H1 (cell line): ENCODE data around the gene GPSM3.

ENCODE experiments used
- BRCA1 ChIP-seq: IDR thresholded peaks from 2 replicates; pipeline ENCODE4 v1.6.1; 2012; ENCODE audit warnings: low read depth, low read length, improper control_type of control experiment
- EP300 ChIP-seq, 2 experiments: IDR thresholded peaks; 1 replicate in 1 of 2; 2 replicates in 1 of 2; pipeline ENCODE4 v1.6.1; 2011 to 2012; ENCODE audit warnings: low read depth in 2 of 2, low read length in 2 of 2, mild to moderate bottlenecking in 2 of 2, borderline replicate concordance in 1 of 2, inconsistent platforms in 1 of 2, moderate library complexity in 1 of 2
- POLR2A ChIP-seq, 2 experiments: IDR thresholded peaks; 1 replicate in 1 of 2; 2 replicates in 1 of 2; pipeline ENCODE4 v1.6.1; 2011; ENCODE audit warnings: low read depth in 2 of 2, low read length in 2 of 2, mild to moderate bottlenecking in 2 of 2; ENCODE audit errors: control extremely low read depth in 1 of 2
- ZNF274 ChIP-seq: IDR thresholded peaks from 2 replicates; pipeline ENCODE4 v1.7.0; 2012; ENCODE audit warnings: low read length, borderline replicate concordance; ENCODE audit errors: extremely low read depth
- TF ChIP-seq, protein P1 (sequence below), 3 experiments: IDR thresholded peaks; 1 replicate in 2 of 3; 2 replicates in 1 of 3; pipeline versions ENCODE4 v1.5.1 to v1.6.1; 2011; ENCODE audit warnings: low read length in 3 of 3, mild to moderate bottlenecking in 3 of 3, inconsistent platforms in 2 of 3, low read depth in 1 of 3, moderate library complexity in 1 of 3; ENCODE audit not compliant: insufficient read depth in 1 of 3; ENCODE audit errors: control extremely low read depth in 1 of 3

DNA sequence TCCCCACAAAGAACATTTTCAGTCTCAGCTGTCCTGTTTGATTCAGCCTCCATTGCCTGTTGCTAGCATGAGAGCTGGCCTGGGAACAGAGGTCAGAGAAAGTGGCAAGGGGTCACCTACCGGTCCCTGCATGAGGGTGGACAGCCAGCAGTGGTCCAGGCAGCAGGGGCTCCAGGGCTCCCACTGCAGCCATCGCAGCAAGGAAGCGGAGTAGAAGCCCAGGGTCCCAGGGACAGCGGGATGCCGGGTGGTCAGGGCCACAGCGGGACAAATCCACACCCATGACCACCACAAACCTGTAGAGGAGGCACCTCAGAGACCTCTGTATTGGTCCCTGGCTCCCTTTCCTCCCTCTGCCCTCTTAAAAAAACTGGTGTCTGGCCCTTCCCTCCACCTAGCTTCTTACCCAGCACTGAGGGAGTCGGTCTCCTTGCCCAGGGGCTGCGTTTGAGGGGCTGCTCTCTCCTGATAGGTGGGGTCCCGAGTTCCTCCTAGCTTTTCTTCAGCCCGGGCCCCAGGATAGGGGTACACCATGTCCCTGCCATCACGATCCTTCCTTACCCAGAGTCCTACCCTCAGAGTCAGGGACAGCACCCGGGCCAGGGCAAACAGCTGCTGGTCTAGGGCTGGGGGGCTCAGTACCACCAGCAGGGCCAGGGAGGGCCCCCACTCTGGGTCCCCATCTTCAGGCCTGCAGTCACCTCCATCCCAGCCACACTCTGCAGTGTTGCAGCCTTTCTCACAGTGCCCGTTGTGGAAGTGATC is 8.4 kb upstream of the GPSM3 start:
- TF ChIP-seq POLR2A (IDR thresholded peaks at IDR 0.05; ENCODE audit: control extremely low read depth in 1 of 2, low read depth in 2 of 2, low read length in 2 of 2) (no peak), BRCA1 (no peak), ZNF274 (no peak), EP300 (IDR thresholded peaks at IDR 0.05; ENCODE audit: borderline replicate concordance in 1 of 2, low read depth in 2 of 2, low read length in 2 of 2) (no peak)
- TF ChIP-seq, protein P1, sequence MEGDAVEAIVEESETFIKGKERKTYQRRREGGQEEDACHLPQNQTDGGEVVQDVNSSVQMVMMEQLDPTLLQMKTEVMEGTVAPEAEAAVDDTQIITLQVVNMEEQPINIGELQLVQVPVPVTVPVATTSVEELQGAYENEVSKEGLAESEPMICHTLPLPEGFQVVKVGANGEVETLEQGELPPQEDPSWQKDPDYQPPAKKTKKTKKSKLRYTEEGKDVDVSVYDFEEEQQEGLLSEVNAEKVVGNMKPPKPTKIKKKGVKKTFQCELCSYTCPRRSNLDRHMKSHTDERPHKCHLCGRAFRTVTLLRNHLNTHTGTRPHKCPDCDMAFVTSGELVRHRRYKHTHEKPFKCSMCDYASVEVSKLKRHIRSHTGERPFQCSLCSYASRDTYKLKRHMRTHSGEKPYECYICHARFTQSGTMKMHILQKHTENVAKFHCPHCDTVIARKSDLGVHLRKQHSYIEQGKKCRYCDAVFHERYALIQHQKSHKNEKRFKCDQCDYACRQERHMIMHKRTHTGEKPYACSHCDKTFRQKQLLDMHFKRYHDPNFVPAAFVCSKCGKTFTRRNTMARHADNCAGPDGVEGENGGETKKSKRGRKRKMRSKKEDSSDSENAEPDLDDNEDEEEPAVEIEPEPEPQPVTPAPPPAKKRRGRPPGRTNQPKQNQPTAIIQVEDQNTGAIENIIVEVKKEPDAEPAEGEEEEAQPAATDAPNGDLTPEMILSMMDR (IDR thresholded peaks at IDR 0.05; ENCODE audit: control extremely low read depth in 1 of 3, insufficient read depth in 1 of 3, low read depth in 1 of 3, low read length in 3 of 3), result no peak
